KMS-11 (cell line): ENCODE measurements around the gene KRT28.

Experiments
- H2AFZ ChIP-seq: fragments of 200-600 bp; sonication (generic); 2 replicates; pipeline ENCODE4 v1.6.1; 2016; ENCODE audit warnings: antibody characterized with exemption, mixed run types, low read depth
- H3K27ac ChIP-seq: fragments of 200-600 bp; sonication (generic); 2 replicates; pipeline ENCODE4 v1.6.1; 2016; ENCODE audit warnings: mild to moderate bottlenecking, mixed run types
- H3K27me3 ChIP-seq: fragments of 200-600 bp; sonication (generic); 2 replicates; pipeline ENCODE4 v1.6.1; 2017; ENCODE audit warnings: mild to moderate bottlenecking, low read depth, mixed run types, moderate library complexity; ENCODE audit not compliant: insufficient read depth
- H3K36me3 ChIP-seq: fragments of 200-600 bp; sonication (generic); 2 replicates; pipeline ENCODE4 v1.6.1; 2017; ENCODE audit warnings: mild to moderate bottlenecking, mixed run types; ENCODE audit not compliant: insufficient read depth
- H3K4me1 ChIP-seq: fragments of 200-600 bp; sonication (generic); 2 replicates; pipeline ENCODE4 v1.6.1; 2016; ENCODE audit warnings: mild to moderate bottlenecking, low read depth, mixed run types; ENCODE audit not compliant: poor library complexity, severe bottlenecking
- H3K4me2 ChIP-seq: fragments of 200-600 bp; sonication (generic); 2 replicates; pipeline ENCODE4 v1.7.0; 2016; ENCODE audit warnings: mild to moderate bottlenecking, mixed run types
- H3K4me3 ChIP-seq: fragments of 200-600 bp; sonication (generic); IDR thresholded peaks from 2 replicates; pipeline ENCODE4 v1.6.1; 2017; ENCODE audit warnings: low read depth, low read length, mixed read lengths; ENCODE audit not compliant: insufficient read depth
- H3K79me2 ChIP-seq: fragments of 200-600 bp; sonication (generic); 2 replicates; pipeline ENCODE4 v1.6.1; 2016; ENCODE audit warnings: low read depth, mixed run types; ENCODE audit not compliant: insufficient read depth
- H3K9ac ChIP-seq: fragments of 200-600 bp; sonication (generic); 2 replicates; pipeline ENCODE4 v1.6.1; 2016; ENCODE audit warnings: mild to moderate bottlenecking, mixed run types
- H4K20me1 ChIP-seq: fragments of 200-600 bp; sonication (generic); 2 replicates; pipeline ENCODE4 v1.6.1; 2016; ENCODE audit warnings: mild to moderate bottlenecking, mixed run types; ENCODE audit not compliant: insufficient read depth
- CTCF ChIP-seq: fragments of 200-600 bp; sonication (generic); conservative IDR thresholded peaks from 2 replicates; pipeline ENCODE4 v1.6.1; 2017; ENCODE audit warnings: low read depth, mild to moderate bottlenecking, antibody characterized with exemption, low read length, moderate library complexity, mixed read lengths

Gene KRT28

GRCh38 chr17:40765657-40766056 lies 34.1 kb downstream of the KRT28 start:
- H3K9ac ChIP-seq, result no peak overlapping the region
- no peak overlapping the region for H3K4me3 ChIP-seq
- no peaks in the 10 kb centered on the region for H3K27me3 ChIP-seq
- no peak overlapping the region for H3K27ac ChIP-seq
- TF ChIP-seq CTCF, result no peak
- H3K4me2 ChIP-seq, result no peak overlapping the region
- H4K20me1 ChIP-seq, result no peaks in the 10 kb centered on the region
- H2AFZ ChIP-seq, result no peak overlapping the region
- no peaks in the 10 kb centered on the region for H3K36me3 ChIP-seq
- no peaks in the 10 kb centered on the region for H3K4me1 ChIP-seq
- no peaks in the 10 kb centered on the region for H3K79me2 ChIP-seq

- Histone ChIP-seq H3K79me2 (no peaks in the 10 kb centered on the region), H3K27me3 (no peaks in the 10 kb centered on the region), H3K9ac (no peak overlapping the region), H3K4me3 (no peak overlapping the region), H3K36me3 (no peaks in the 10 kb centered on the region), H3K27ac (no peak overlapping the region), H2AFZ (no peak overlapping the region), H4K20me1 (no peaks in the 10 kb centered on the region), H3K4me1 (no peaks in the 10 kb centered on the region), H3K4me2 (no peak overlapping the region)
- no peak for TF ChIP-seq CTCF
These were observed 36.0 kb downstream of the KRT28 start for GRCh38 chr17:40763752-40764151.

GRCh38 chr17:40760105-40761016 lies 39.4 kb downstream of the KRT28 start:
- Histone ChIP-seq H3K4me3 (no peak overlapping the region), H3K4me2 (no peak overlapping the region), H3K27ac (no peak overlapping the region), H3K27me3 (no peaks in the 10 kb centered on the region), H3K79me2 (no peaks in the 10 kb centered on the region), H3K4me1 (no peaks in the 10 kb centered on the region), H4K20me1 (no peaks in the 10 kb centered on the region), H3K9ac (no peak overlapping the region), H3K36me3 (no peaks in the 10 kb centered on the region), H2AFZ (no peak overlapping the region)
- no peak for TF ChIP-seq CTCF

- no peaks in the 10 kb centered on the region for H3K79me2 ChIP-seq
- H4K20me1 ChIP-seq, result no peaks in the 10 kb centered on the region
- no peak within 1 kb of the TSS for H2AFZ ChIP-seq
- no peaks in the 10 kb centered on the region for H3K27me3 ChIP-seq
- TF ChIP-seq CTCF, result no peak
- no peak within 1 kb of the TSS for H3K4me2 ChIP-seq
- no peaks in the 10 kb centered on the region for H3K4me1 ChIP-seq
- H3K36me3 ChIP-seq, result no peaks in the 10 kb centered on the region
- no peak within 1 kb of the TSS for H3K27ac ChIP-seq
- H3K9ac ChIP-seq, result no peak within 1 kb of the TSS
- H3K4me3 ChIP-seq, result no peak within 1 kb of the TSS
These were observed 44.5 kb downstream of the KRT28 start, which contains the start of gene KRT25 for GRCh38 chr17:40755231-40755630. TSS of gene KRT25 (minus strand) at chr17:40755331. CDS start at chr17:40755271, 60 bp downstream.
